ENCODE data around the gene ACP7. TPM values are rescaled to one million over a fixed set of nuclear protein-coding genes. Genes with fewer than 3 reads are reported as not detected.

ACP7 gene
- polyA plus RNA-seq, 1 of the 3 experiments (the other 2 are of a cell fraction), result 0.36 TPM

GRCh38 chr19:39150235-39150634 lies 66.1 kb downstream of the ACP7 start (continued):
- TF ChIP-seq, protein P1, sequence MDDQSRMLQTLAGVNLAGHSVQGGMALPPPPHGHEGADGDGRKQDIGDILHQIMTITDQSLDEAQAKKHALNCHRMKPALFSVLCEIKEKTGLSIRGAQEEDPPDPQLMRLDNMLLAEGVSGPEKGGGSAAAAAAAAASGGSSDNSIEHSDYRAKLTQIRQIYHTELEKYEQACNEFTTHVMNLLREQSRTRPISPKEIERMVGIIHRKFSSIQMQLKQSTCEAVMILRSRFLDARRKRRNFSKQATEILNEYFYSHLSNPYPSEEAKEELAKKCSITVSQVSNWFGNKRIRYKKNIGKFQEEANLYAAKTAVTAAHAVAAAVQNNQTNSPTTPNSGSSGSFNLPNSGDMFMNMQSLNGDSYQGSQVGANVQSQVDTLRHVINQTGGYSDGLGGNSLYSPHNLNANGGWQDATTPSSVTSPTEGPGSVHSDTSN (IDR thresholded peaks at IDR 0.05), result no peak
- TF ChIP-seq ELF1 (IDR thresholded peaks at IDR 0.05) (no peak), FOXM1 (IDR thresholded peaks at IDR 0.05; ENCODE audit: low read depth) (no peak), RXRA (IDR thresholded peaks at IDR 0.05; ENCODE audit: borderline replicate concordance, low read depth) (no peak)
- TF ChIP-seq, protein P2, sequence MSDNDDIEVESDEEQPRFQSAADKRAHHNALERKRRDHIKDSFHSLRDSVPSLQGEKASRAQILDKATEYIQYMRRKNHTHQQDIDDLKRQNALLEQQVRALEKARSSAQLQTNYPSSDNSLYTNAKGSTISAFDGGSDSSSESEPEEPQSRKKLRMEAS (IDR thresholded peaks at IDR 0.05; ENCODE audit: low read depth), result no peak

GRCh38 chr19:39150807-39151600 lies 66.8 kb downstream of the ACP7 start:
- WGBS (ENCODE audit: low lambda C conversion rate), result 97% methylated on average over 25 of the region's 26 CpGs
- no peaks in the 10 kb centered on the region for H3K27me3 ChIP-seq (ENCODE audit: insufficient read depth)
- peaks cover 0 to 24% of the 10 kb centered on the region in 2 experiments; a peak in 1 of 4 replicates for H3K4me1 ChIP-seq (ENCODE audit: control insufficient read depth in 1 of 2, insufficient read depth in 2 of 2, low read depth in 1 of 2, low read length in 1 of 2)
- H3K9ac ChIP-seq, result no peak overlapping the region
- ChIA-PET CTCF (no interaction called here), POLR2A (no interaction called here)
- H3K79me2 ChIP-seq (ENCODE audit: insufficient read depth), result peaks cover 90% of the 10 kb centered on the region
- no peak for DNase-seq
- H4K20me1 ChIP-seq (ENCODE audit: insufficient read depth), result peaks cover 32% of the 10 kb centered on the region
- H3K4me2 ChIP-seq, result no peak overlapping the region
- no peak overlapping the region for H3K27ac ChIP-seq (ENCODE audit: low read depth in 2 of 2, low read length in 1 of 2)
- no peaks in the 10 kb centered on the region for H3F3A ChIP-seq (replicated peaks; ENCODE audit: insufficient read depth)
- H3K9me3 ChIP-seq, result no peaks in the 10 kb centered on the region
- H3K9me2 ChIP-seq, result no peaks in the 10 kb centered on the region
- H3K4me3 ChIP-seq (ENCODE audit: low read depth in 2 of 2, low read length in 1 of 2), result no peak overlapping the region
- TF ChIP-seq EP300 (IDR thresholded peaks at IDR 0.05; ENCODE audit: borderline replicate concordance in 1 of 2, low read depth in 1 of 2, low read length in 1 of 2) (no peak), RAD21 (IDR thresholded peaks at IDR 0.05; ENCODE audit: low read length) (no peak), RCOR1 (IDR thresholded peaks at IDR 0.05; ENCODE audit: low read length) (no peak), POLR2AphosphoS5 (IDR thresholded peaks at IDR 0.05; ENCODE audit: low read depth, low read length) (no peak), FOSL2 (IDR thresholded peaks at IDR 0.05; ENCODE audit: borderline replicate concordance, low read depth) (no peak), FOXJ3 (CRISPR knock-in tag; IDR thresholded peaks at IDR 0.05) (no peak), RXRA (IDR thresholded peaks at IDR 0.05; ENCODE audit: borderline replicate concordance, low read depth) (no peak), JUND (IDR thresholded peaks at IDR 0.05) (no peak), TCF12 (IDR thresholded peaks at IDR 0.05) (no peak), EZH2phosphoT487 (IDR thresholded peaks at IDR 0.05; ENCODE audit: borderline replicate concordance, low read depth) (no peak), RFX5 (IDR thresholded peaks at IDR 0.05; ENCODE audit: low read length) (no peak), SMC3 (IDR thresholded peaks at IDR 0.05; ENCODE audit: low read depth, low read length) (no peak)
- TF ChIP-seq, protein P3, sequence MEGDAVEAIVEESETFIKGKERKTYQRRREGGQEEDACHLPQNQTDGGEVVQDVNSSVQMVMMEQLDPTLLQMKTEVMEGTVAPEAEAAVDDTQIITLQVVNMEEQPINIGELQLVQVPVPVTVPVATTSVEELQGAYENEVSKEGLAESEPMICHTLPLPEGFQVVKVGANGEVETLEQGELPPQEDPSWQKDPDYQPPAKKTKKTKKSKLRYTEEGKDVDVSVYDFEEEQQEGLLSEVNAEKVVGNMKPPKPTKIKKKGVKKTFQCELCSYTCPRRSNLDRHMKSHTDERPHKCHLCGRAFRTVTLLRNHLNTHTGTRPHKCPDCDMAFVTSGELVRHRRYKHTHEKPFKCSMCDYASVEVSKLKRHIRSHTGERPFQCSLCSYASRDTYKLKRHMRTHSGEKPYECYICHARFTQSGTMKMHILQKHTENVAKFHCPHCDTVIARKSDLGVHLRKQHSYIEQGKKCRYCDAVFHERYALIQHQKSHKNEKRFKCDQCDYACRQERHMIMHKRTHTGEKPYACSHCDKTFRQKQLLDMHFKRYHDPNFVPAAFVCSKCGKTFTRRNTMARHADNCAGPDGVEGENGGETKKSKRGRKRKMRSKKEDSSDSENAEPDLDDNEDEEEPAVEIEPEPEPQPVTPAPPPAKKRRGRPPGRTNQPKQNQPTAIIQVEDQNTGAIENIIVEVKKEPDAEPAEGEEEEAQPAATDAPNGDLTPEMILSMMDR (IDR thresholded peaks at IDR 0.05), result no peak
- TF ChIP-seq, protein P4, sequence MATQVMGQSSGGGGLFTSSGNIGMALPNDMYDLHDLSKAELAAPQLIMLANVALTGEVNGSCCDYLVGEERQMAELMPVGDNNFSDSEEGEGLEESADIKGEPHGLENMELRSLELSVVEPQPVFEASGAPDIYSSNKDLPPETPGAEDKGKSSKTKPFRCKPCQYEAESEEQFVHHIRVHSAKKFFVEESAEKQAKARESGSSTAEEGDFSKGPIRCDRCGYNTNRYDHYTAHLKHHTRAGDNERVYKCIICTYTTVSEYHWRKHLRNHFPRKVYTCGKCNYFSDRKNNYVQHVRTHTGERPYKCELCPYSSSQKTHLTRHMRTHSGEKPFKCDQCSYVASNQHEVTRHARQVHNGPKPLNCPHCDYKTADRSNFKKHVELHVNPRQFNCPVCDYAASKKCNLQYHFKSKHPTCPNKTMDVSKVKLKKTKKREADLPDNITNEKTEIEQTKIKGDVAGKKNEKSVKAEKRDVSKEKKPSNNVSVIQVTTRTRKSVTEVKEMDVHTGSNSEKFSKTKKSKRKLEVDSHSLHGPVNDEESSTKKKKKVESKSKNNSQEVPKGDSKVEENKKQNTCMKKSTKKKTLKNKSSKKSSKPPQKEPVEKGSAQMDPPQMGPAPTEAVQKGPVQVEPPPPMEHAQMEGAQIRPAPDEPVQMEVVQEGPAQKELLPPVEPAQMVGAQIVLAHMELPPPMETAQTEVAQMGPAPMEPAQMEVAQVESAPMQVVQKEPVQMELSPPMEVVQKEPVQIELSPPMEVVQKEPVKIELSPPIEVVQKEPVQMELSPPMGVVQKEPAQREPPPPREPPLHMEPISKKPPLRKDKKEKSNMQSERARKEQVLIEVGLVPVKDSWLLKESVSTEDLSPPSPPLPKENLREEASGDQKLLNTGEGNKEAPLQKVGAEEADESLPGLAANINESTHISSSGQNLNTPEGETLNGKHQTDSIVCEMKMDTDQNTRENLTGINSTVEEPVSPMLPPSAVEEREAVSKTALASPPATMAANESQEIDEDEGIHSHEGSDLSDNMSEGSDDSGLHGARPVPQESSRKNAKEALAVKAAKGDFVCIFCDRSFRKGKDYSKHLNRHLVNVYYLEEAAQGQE (IDR thresholded peaks at IDR 0.05; ENCODE audit: low read depth, low read length), result no peak
- TF ChIP-seq, protein P2 (IDR thresholded peaks at IDR 0.05; ENCODE audit: low read depth), result no peak
- H2AFZ ChIP-seq (ENCODE audit: low read depth), result no peak overlapping the region
- peaks cover 0 to 8% of the 10 kb centered on the region in 2 experiments for H3K36me3 ChIP-seq (replicated peaks in 1 of 2; ENCODE audit: control insufficient read depth in 1 of 2, insufficient read depth in 2 of 2, low read length in 1 of 2)
